Body of pancreas (tissue), 4 donors: ENCODE measurements around the gene HECTD3.

Experiments used
- POLR2A ChIP-seq, 3 donors: fragments of 450-650 bp; IDR thresholded peaks; one replicate each; pipeline ENCODE4 v1.6.1; 2016; ENCODE audit warnings: antibody characterized with exemption in 3 of 3, mild to moderate bottlenecking in 2 of 3
- TF ChIP-seq, protein P1 (sequence below), 7 experiments: fragments of 450-650 bp in 4 of 7; fragments of 200-600 bp in 3 of 7; sonication (generic) in 3 of 7; IDR thresholded peaks; one replicate each; pipeline ENCODE4 v1.5.1; 2016 to 2019; ENCODE audit warnings: antibody characterized with exemption in 7 of 7

DNA sequence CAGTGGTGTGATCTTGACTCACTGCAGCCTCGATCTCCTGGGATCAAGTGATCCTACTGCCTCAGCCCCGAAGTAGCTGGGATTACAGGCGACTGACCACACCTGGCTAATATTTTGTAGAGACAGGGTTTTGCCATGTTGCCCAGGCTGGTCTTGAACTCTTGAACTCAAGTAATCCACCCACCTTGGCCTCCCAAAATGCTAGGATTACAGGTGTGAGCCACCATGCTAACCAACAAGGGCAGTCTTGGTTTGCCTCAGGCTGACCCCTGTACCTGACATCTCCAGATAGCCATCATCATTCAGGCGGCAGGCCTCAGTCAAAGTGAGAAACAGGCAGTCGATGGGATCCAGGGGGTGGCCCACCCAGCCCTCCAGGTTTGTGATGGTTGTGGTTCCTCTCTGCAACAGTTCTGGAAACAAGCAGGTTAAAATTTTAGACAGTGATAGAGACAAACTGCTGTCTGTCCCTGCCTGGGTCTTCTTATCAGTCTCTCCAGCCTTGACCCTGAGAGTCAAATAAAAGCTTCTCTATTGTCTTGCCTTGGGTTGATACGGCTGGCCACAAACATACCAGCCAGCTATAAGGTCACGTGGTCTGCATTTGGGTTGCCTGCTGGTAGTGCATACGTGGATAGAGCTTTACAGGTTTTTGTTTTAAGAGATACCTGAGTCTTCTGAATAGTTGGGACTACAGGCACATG, 27.7 kb upstream of the HECTD3 start:
- TF ChIP-seq, protein P1, sequence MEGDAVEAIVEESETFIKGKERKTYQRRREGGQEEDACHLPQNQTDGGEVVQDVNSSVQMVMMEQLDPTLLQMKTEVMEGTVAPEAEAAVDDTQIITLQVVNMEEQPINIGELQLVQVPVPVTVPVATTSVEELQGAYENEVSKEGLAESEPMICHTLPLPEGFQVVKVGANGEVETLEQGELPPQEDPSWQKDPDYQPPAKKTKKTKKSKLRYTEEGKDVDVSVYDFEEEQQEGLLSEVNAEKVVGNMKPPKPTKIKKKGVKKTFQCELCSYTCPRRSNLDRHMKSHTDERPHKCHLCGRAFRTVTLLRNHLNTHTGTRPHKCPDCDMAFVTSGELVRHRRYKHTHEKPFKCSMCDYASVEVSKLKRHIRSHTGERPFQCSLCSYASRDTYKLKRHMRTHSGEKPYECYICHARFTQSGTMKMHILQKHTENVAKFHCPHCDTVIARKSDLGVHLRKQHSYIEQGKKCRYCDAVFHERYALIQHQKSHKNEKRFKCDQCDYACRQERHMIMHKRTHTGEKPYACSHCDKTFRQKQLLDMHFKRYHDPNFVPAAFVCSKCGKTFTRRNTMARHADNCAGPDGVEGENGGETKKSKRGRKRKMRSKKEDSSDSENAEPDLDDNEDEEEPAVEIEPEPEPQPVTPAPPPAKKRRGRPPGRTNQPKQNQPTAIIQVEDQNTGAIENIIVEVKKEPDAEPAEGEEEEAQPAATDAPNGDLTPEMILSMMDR (IDR thresholded peaks at IDR 0.05): no peak
- TF ChIP-seq POLR2A (IDR thresholded peaks at IDR 0.05): no peak
